Esophagus muscularis mucosa (tissue), 4 donors: Measurements from ENCODE around the gene UTP4. TPM values are rescaled to one million over a fixed set of nuclear protein-coding genes. Genes with fewer than 3 reads are reported as not detected.
A peak's percentile ranks its signal among the peaks of the same experiment; 100 is the strongest.

ENCODE experiments used
- DNase-seq: peaks from one replicate; pipeline ENCODE4 v3.0.0-alpha.2; 2017; ENCODE audit errors: extremely low spot score
- H3K27ac ChIP-seq, 4 donors: fragments of 200-600 bp; sonication (generic); replicated peaks in 1 of 4; 1 replicate in 3 of 4; 2 replicates in 1 of 4; pipeline ENCODE4 v1.5.1; 2016 to 2019; ENCODE audit warnings: mild to moderate bottlenecking in 1 of 4
- H3K27me3 ChIP-seq, 4 donors: fragments of 200-600 bp; sonication (generic); one replicate each; pipeline versions ENCODE4 v1.5.1 to v1.6.0; 2016 to 2019
- H3K36me3 ChIP-seq, 4 donors: fragments of 200-600 bp; sonication (generic); one replicate each; pipeline ENCODE4 v1.5.1; 2016 to 2019
- H3K4me1 ChIP-seq, 4 donors: fragments of 200-600 bp; sonication (generic); one replicate each; pipeline ENCODE4 v1.5.1; 2016 to 2019
- H3K4me3 ChIP-seq, 4 donors: fragments of 200-600 bp; sonication (generic); 1 replicate in 2 of 4; 2 replicates in 2 of 4; pipeline ENCODE4 v1.5.1; 2016 to 2019; ENCODE audit warnings: mild to moderate bottlenecking in 4 of 4, moderate library complexity in 1 of 4
- H3K9me3 ChIP-seq, 4 donors: fragments of 200-600 bp; sonication (generic); 1 replicate in 3 of 4; 2 replicates in 1 of 4; pipeline ENCODE4 v1.5.1; 2016 to 2019
- EP300 ChIP-seq: sonication (generic); formaldehyde crosslinking; IDR thresholded peaks from one replicate; pipeline ENCODE4 v1.6.1; 2017; ENCODE audit warnings: antibody characterized with exemption
- POLR2A ChIP-seq: fragments of 450-650 bp; IDR thresholded peaks from one replicate; pipeline ENCODE4 v1.6.1; 2017; ENCODE audit warnings: antibody characterized with exemption, moderate library complexity, mild to moderate bottlenecking, low read depth
- POLR2AphosphoS5 ChIP-seq, 2 donors: sonication (generic); formaldehyde crosslinking; IDR thresholded peaks; one replicate each; pipeline ENCODE4 v1.6.1; 2017; ENCODE audit warnings: antibody characterized with exemption in 2 of 2
- WGBS: methylation state at CpG from one replicate; pipeline ENCODE4 v1.1.5; 2018; 5-methylcytosine and 5-hydroxymethylcytosine counted together
- intact Hi-C: fragments of 100-400 bp; cut with DNase I; formaldehyde crosslinking; loops from one replicate; pipeline ENCODE4 v1.15.1; 2023
- total RNA-seq, 4 donors: library from RNA; depleted of rRNA; stranded (reverse); fragments of >200 nt; gene quantifications; one replicate each; pipeline versions ENCODE4 v1.1.0 to v1.2.1, GENCODE V29; 2016
- TF ChIP-seq, protein P1 (sequence below), 3 experiments: fragments of 200-600 bp in 2 of 3; fragments of 450-650 bp in 1 of 3; sonication (generic) in 2 of 3; IDR thresholded peaks; one replicate each; pipeline ENCODE4 v1.5.1; 2017 to 2019; ENCODE audit warnings: antibody characterized with exemption in 3 of 3, mild to moderate bottlenecking in 2 of 3, moderate library complexity in 1 of 3

Gene UTP4
- total RNA-seq, 4 donors from 2014 or later: 23.3 to 32.6 (median 24.0) TPM

GRCh38 chr16:69115361-69115760 lies 17.1 kb upstream of the UTP4 start:
- Histone ChIP-seq H3K36me3 (peaks cover 11 to 83% (median 55%) of the 10 kb centered on the region in 4 donors), H3K4me1 (peaks cover 6 to 41% (median 21%) of the 10 kb centered on the region in 4 donors), H3K9me3 (no peaks in the 10 kb centered on the region), H3K27me3 (no peaks in the 10 kb centered on the region), H3K27ac (no peak overlapping the region), H3K4me3 (no peak overlapping the region)
- 93% methylated on average over 5 of the region's 5 CpGs for WGBS
- intact Hi-C loops: no loop called here
- no peak for TF ChIP-seq POLR2A
- TF ChIP-seq EP300: no peak
- no peak for DNase-seq

DNA sequence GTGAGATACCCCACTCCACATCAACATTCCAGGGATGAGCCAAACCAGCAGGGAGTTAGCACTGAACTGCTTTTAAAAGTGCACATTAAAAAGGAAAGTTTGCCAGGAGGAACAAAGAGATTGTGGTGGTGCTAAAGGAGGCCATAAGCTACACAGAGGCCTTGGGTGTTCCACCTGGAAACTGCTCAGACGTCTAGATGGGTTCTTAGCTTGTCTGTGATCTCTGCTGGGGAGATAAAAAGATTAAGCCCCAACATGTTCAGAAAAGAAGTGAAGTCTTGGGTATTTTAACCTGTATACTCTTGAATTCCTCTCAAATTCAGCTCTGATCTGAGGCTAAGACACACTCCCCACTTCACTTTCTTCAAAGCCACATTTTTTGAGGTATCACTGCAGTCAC lies 16.6 kb upstream of the UTP4 start:
- no peak overlapping the region for H3K27ac ChIP-seq
- intact Hi-C loops: no loop called here
- peaks cover 6 to 41% (median 21%) of the 10 kb centered on the region in 4 donors for H3K4me1 ChIP-seq
- no peaks in the 10 kb centered on the region for H3K9me3 ChIP-seq
- no peaks in the 10 kb centered on the region for H3K27me3 ChIP-seq
- H3K36me3 ChIP-seq: peaks cover 15 to 83% (median 57%) of the 10 kb centered on the region in 4 donors
- no peak for DNase-seq
- no peak for TF ChIP-seq POLR2A
- TF ChIP-seq, protein P1, sequence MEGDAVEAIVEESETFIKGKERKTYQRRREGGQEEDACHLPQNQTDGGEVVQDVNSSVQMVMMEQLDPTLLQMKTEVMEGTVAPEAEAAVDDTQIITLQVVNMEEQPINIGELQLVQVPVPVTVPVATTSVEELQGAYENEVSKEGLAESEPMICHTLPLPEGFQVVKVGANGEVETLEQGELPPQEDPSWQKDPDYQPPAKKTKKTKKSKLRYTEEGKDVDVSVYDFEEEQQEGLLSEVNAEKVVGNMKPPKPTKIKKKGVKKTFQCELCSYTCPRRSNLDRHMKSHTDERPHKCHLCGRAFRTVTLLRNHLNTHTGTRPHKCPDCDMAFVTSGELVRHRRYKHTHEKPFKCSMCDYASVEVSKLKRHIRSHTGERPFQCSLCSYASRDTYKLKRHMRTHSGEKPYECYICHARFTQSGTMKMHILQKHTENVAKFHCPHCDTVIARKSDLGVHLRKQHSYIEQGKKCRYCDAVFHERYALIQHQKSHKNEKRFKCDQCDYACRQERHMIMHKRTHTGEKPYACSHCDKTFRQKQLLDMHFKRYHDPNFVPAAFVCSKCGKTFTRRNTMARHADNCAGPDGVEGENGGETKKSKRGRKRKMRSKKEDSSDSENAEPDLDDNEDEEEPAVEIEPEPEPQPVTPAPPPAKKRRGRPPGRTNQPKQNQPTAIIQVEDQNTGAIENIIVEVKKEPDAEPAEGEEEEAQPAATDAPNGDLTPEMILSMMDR (IDR thresholded peaks at IDR 0.05): no peak
- no peak for TF ChIP-seq EP300
- TF ChIP-seq POLR2AphosphoS5 (IDR thresholded peaks at IDR 0.05): no peak
- 82% methylated on average over 1 of the region's 1 CpG for WGBS
- H3K4me3 ChIP-seq: no peak overlapping the region

DNA sequence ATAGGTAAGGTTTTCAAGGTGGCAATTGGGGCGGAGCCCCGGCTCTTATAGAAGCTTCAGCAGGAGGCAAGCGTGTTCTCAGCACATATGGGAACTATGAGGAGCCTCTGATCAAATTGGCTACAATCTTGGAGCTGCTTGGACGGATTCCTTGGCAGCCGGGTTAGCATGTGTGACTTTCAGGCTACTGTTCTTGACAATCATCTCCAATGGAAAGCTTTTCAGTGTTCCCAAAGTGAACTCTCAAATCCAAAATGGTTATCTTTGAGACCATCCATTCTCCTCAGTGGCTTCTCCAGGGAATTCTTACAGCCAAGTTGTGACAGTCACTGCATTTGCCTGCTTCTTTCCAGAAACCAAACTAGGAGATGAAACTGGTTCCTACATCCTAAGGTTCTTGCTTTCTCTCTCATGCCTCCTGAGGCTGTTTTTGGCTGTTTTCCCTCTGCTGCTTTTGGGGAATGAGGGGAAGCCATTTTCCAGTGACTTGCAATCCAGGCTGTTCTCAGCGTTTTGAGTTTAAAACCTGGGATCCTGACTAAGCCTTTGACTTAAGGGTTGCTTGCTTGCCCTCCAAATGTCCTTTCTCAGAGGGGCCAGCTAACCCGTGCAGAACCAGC lies 16.1 kb upstream of the UTP4 start:
- DNase-seq: no peak
- TF ChIP-seq, protein P1 (IDR thresholded peaks at IDR 0.05): no peak
- TF ChIP-seq EP300 (no peak), POLR2A (no peak), POLR2AphosphoS5 (IDR thresholded peaks at IDR 0.05) (no peak)
- WGBS: 84% methylated on average over 7 of the region's 7 CpGs
- Histone ChIP-seq H3K36me3 (peaks cover 20 to 86% (median 59%) of the 10 kb centered on the region in 4 donors), H3K4me3 (no peak overlapping the region), H3K4me1 (peaks cover 6 to 41% (median 21%) of the 10 kb centered on the region in 4 donors), H3K9me3 (no peaks in the 10 kb centered on the region), H3K27ac (peak overlapping the region in 1 of 4 donors; percentile 8), H3K27me3 (no peaks in the 10 kb centered on the region)
- intact Hi-C loops: no loop called here

DNA sequence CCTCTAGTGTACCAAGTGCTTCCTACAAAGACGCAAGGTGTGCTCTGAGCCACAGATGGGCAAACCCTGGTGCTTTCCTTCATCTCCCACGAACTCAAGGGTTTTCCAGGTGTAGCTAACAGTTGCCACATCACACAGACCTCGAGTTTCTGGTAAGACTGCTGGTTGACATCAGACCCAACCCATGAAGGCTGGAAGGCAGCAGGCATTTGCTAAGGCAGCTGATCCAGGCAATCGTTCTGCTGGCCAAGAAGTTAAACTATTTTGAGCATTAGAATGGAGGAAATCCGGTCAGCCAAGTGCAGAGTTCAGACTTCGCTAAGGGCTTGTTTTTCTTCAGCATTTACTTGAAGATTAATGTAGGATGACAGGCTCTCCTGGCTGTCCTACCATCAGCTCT lies 15.5 kb upstream of the UTP4 start:
- no peaks in the 10 kb centered on the region for H3K27me3 ChIP-seq
- no peak overlapping the region for H3K4me3 ChIP-seq
- intact Hi-C loops: no loop called here
- peaks cover 20 to 85% (median 60%) of the 10 kb centered on the region in 4 donors for H3K36me3 ChIP-seq
- H3K27ac ChIP-seq: peak overlapping the region in 1 of 4 donors; percentile 8
- WGBS: 72% methylated on average over 6 of the region's 6 CpGs
- no peak for DNase-seq
- TF ChIP-seq EP300 (no peak), POLR2A (no peak), POLR2AphosphoS5 (IDR thresholded peaks at IDR 0.05) (no peak)
- TF ChIP-seq, protein P1 (IDR thresholded peaks at IDR 0.05): no peak
- peaks cover 6 to 41% (median 21%) of the 10 kb centered on the region in 4 donors for H3K4me1 ChIP-seq
- no peaks in the 10 kb centered on the region for H3K9me3 ChIP-seq

- Histone ChIP-seq H3K4me1 (peaks cover 0 to 37% (median 16%) of the 10 kb centered on the region in 4 donors), H3K27ac (no peak overlapping the region), H3K36me3 (peaks cover 20 to 79% (median 60%) of the 10 kb centered on the region in 4 donors), H3K27me3 (no peaks in the 10 kb centered on the region), H3K4me3 (no peak overlapping the region), H3K9me3 (no peaks in the 10 kb centered on the region)
- no peak for TF ChIP-seq POLR2A
- TF ChIP-seq, protein P1 (IDR thresholded peaks at IDR 0.05): no peak
- no peak for TF ChIP-seq EP300
- no peak for TF ChIP-seq POLR2AphosphoS5 (IDR thresholded peaks at IDR 0.05)
- intact Hi-C loops: no loop called here
- DNase-seq: no peak
- WGBS: 100% methylated on average over 2 of the region's 2 CpGs
Observed at GRCh38 chr16:69118468-69118867, 14.0 kb upstream of the UTP4 start.
